HCT116 (cell line): Measurements from ENCODE around the gene NFIA. TPM values are rescaled to one million over a fixed set of nuclear protein-coding genes. Genes with fewer than 3 reads are reported as not detected.
"Not testable (repeated sequence)": the region's sequence is repeated elsewhere in the genome, so short reads cannot be mapped to it uniquely, and the experiment has no call there.

Experiments used
- ATAC-seq: fragments of 200-7000 bp; cut with Tn5 transposase; 2 replicates; pipeline ENCODE4 v1.9.1; 2020; ENCODE audit warnings: mild to moderate bottlenecking, moderate library complexity
- BruUV-seq: library from RNA; stranded (reverse); fragments of 400-500 nt; replicated peaks from 2 replicates; lab custom pipeline; 2021; lab: Mats Ljungman, UMichigan
- CTCF ChIA-PET: fragments of 300-600 bp; sonication (Branson Sonifier 250); formaldehyde crosslinking; loops from one replicate; lab custom pipeline; 2021; ENCODE audit warnings: antibody characterized with exemption; lab: Charles Lee
- POLR2A ChIA-PET: fragments of 300-600, 350-600 bp; sonication (Branson Sonifier 250); formaldehyde crosslinking; loops from one replicate; lab custom pipeline; 2021; ENCODE audit warnings: antibody characterized with exemption; lab: Charles Lee
- RAD21 ChIA-PET, 2 experiments: fragments of 300-600 bp; sonication (Branson Sonifier 250); formaldehyde crosslinking; loops; one replicate each; lab custom pipeline; 2023; ENCODE audit warnings: low total read pairs in 2 of 2; ENCODE audit not compliant: uncharacterized antibody in 2 of 2, unreplicated experiment in 2 of 2, low non-redundant PET in 1 of 2; lab: Charles Lee
- DNase-seq: peaks from one replicate; pipeline ENCODE4 v3.0.0-alpha.2; 2010; ENCODE audit warnings: low read depth, low spot score
- H2AFZ ChIP-seq: fragments of 200-600 bp; shearing (Covaris generic), sonication (generic); 2 replicates; pipeline ENCODE4 v1.6.1; 2017; ENCODE audit warnings: low read depth, mixed run types, mixed read lengths, antibody characterized with exemption, low read length; ENCODE audit not compliant: poor library complexity, severe bottlenecking
- H3K27ac ChIP-seq: 2 replicates; pipeline ENCODE4 v1.5.1; 2012; ENCODE audit warnings: low read depth, low read length
- H3K27me3 ChIP-seq: fragments of 200-600 bp; sonication (generic); 2 replicates; pipeline ENCODE4 v1.6.1; 2016; ENCODE audit warnings: mixed run types, low read length, mixed read lengths; ENCODE audit not compliant: insufficient read depth
- H3K36me3 ChIP-seq, 2 experiments: fragments of 200-500 bp in 1 of 2; fragments of 200-600 bp in 1 of 2; sonication (Bioruptor generic) in 1 of 2; sonication (generic) in 1 of 2; 2 replicates each; pipeline versions ENCODE4 v1.5.1 to v1.6.1; 2014 to 2016; ENCODE audit warnings: low read length in 2 of 2, inconsistent platforms in 1 of 2, mixed read lengths in 1 of 2, mixed run types in 1 of 2; ENCODE audit not compliant: insufficient read depth in 2 of 2, control insufficient read depth in 1 of 2
- H3K4me1 ChIP-seq, 2 experiments: fragments of 200-600 bp in 1 of 2; sonication (generic) in 1 of 2; 2 replicates each; pipeline versions ENCODE4 v1.5.1 to v1.6.1; 2012 to 2017; ENCODE audit warnings: low read length in 2 of 2, inconsistent platforms in 1 of 2, mild to moderate bottlenecking in 1 of 2, mixed read lengths in 1 of 2, mixed run types in 1 of 2, moderate library complexity in 1 of 2; ENCODE audit not compliant: insufficient read depth in 2 of 2, control insufficient read depth in 1 of 2
- H3K4me2 ChIP-seq: fragments of 200-600 bp; sonication (generic); 2 replicates; pipeline ENCODE4 v1.6.1; 2017; ENCODE audit warnings: mixed run types, low read length, mixed read lengths
- H3K4me3 ChIP-seq, 2 experiments: fragments of 200-600 bp in 1 of 2; sonication (generic) in 1 of 2; replicated peaks in 1 of 2; 2 replicates each; pipeline ENCODE4 v1.5.1; 2011 to 2016; ENCODE audit warnings: low read length in 2 of 2, control low read depth in 1 of 2, low read depth in 1 of 2, mild to moderate bottlenecking in 1 of 2, mixed read lengths in 1 of 2, mixed run types in 1 of 2
- H3K79me2 ChIP-seq: fragments of 200-600 bp; sonication (generic); 2 replicates; pipeline ENCODE4 v1.6.1; 2017; ENCODE audit warnings: mild to moderate bottlenecking, mixed run types, low read length, moderate library complexity, mixed read lengths; ENCODE audit not compliant: insufficient read depth
- H3K9ac ChIP-seq: fragments of 200-600 bp; sonication (generic); 2 replicates; pipeline ENCODE4 v1.6.1; 2016; ENCODE audit warnings: low read length, mixed read lengths
- H3K9me2 ChIP-seq: fragments of 200-600 bp; sonication (generic), shearing (Covaris generic); 2 replicates; pipeline ENCODE4 v1.6.1; 2017; ENCODE audit warnings: mixed run types, mild to moderate bottlenecking, moderate library complexity; ENCODE audit not compliant: insufficient read depth
- H3K9me3 ChIP-seq, 2 experiments: fragments of 200-500 bp in 1 of 2; fragments of 200-600 bp in 1 of 2; sonication (Bioruptor generic) in 1 of 2; sonication (generic) in 1 of 2; 2 replicates each; pipeline ENCODE4 v1.6.1; 2014 to 2017; ENCODE audit warnings: low read length in 2 of 2, mixed read lengths in 2 of 2, inconsistent platforms in 1 of 2, low read depth in 1 of 2, mild to moderate bottlenecking in 1 of 2, mixed run types in 1 of 2, moderate library complexity in 1 of 2; ENCODE audit not compliant: control insufficient read depth in 1 of 2, insufficient read depth in 1 of 2
- H4K20me1 ChIP-seq: fragments of 200-600 bp; sonication (generic), shearing (Covaris generic); 2 replicates; pipeline ENCODE4 v1.6.1; 2017; ENCODE audit warnings: mixed run types, mild to moderate bottlenecking, moderate library complexity; ENCODE audit not compliant: insufficient read depth
- EGR1 ChIP-seq: IDR thresholded peaks from 2 replicates; pipeline ENCODE4 v1.6.1; 2012; ENCODE audit warnings: low read depth
- EZH2phosphoT487 ChIP-seq: fragments of 200-600 bp; IDR thresholded peaks from 2 replicates; pipeline ENCODE4 v1.6.1; 2018; ENCODE audit warnings: antibody characterized with exemption, borderline replicate concordance
- intact Hi-C: fragments of 100-400 bp; cut with micrococcal nuclease; formaldehyde crosslinking; loops from 2 replicates; pipeline ENCODE4 v1.10.0; 2022
- total RNA-seq: library from RNA; stranded (reverse); gene quantifications from one replicate; pipeline ENCODE4 v1.2.1, GENCODE V29; 2021; ENCODE audit not compliant: unreplicated experiment
- TF ChIP-seq, protein P1 (sequence below), 3 experiments: fragments of 200-600 bp in 1 of 3; sonication (generic) in 1 of 3; IDR thresholded peaks in 2 of 3; conservative IDR thresholded peaks in 1 of 3; 2 replicates each; pipeline ENCODE4 v1.5.1; 2012 to 2017; ENCODE audit warnings: low read depth in 2 of 3, low read length in 2 of 3, antibody characterized with exemption in 1 of 3, borderline replicate concordance in 1 of 3, control low read depth in 1 of 3, mild to moderate bottlenecking in 1 of 3, mixed read lengths in 1 of 3, mixed run types in 1 of 3, moderate library complexity in 1 of 3; ENCODE audit not compliant: insufficient read depth in 1 of 3
- TF ChIP-seq, protein P2 (sequence below): IDR thresholded peaks from 2 replicates; pipeline ENCODE4 v1.6.1; 2012; ENCODE audit warnings: low read depth

NFIA gene
- total RNA-seq, 1 experiment from 2014 or later, result 17.2 TPM

DNA sequence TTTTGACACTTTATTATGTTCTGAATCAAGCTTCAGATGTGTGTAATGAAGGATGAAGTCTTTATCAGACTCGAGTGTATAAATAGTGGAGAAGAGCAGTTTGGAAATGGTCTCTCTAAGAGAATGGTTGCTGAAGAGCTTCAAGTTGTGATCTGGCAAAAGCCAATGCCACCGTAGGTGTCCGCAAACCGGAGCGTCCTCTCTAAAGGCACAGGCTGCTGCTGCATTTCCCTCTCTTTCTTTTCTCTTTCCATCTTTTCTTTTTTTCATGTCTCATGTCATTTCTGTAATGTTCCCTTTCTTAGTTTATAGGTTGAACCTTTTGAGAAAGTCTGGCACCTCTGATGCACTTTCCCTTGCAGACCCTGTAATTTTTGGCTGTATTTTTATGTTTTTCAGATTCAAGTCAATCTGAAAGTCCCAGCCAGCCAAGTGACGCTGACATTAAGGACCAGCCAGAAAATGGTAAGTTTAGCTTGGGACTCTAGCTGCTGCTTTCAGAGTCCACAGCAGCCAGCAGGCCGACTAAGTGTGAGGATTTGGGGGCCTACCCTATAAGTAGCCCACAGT, 194.8 kb downstream of the NFIA start (continued):
- TF ChIP-seq, protein P1, sequence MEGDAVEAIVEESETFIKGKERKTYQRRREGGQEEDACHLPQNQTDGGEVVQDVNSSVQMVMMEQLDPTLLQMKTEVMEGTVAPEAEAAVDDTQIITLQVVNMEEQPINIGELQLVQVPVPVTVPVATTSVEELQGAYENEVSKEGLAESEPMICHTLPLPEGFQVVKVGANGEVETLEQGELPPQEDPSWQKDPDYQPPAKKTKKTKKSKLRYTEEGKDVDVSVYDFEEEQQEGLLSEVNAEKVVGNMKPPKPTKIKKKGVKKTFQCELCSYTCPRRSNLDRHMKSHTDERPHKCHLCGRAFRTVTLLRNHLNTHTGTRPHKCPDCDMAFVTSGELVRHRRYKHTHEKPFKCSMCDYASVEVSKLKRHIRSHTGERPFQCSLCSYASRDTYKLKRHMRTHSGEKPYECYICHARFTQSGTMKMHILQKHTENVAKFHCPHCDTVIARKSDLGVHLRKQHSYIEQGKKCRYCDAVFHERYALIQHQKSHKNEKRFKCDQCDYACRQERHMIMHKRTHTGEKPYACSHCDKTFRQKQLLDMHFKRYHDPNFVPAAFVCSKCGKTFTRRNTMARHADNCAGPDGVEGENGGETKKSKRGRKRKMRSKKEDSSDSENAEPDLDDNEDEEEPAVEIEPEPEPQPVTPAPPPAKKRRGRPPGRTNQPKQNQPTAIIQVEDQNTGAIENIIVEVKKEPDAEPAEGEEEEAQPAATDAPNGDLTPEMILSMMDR (IDR thresholded peaks at IDR 0.05 in 2 of 3, conservative IDR thresholded peaks at IDR 0.05 in 1 of 3; ENCODE audit: borderline replicate concordance in 1 of 3, insufficient read depth in 1 of 3, low read depth in 2 of 3, low read length in 2 of 3), result no peak
- no peak for TF ChIP-seq EZH2phosphoT487

DNA sequence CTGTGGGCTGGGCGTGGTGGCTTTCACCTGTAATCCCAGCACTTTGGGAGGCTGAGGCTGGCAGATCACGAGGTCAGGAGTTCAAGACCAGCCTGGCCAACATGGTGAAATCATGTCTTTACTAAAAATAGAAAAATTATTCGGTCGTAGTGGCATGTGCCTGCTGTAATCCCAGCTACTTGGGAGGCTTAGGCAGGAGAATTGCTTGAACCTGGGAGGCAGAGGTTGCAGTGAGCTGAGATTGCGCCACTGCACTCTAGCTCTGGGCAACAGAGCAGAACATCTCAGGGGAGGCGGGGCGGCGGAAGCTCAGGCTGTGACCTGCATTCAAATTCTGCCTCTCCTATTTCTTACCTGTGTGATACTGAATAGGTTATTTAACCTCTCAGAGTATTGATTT, 196.1 kb downstream of the NFIA start:
- intact Hi-C loops, BruUV-seq: not testable (repeated sequence)

DNA sequence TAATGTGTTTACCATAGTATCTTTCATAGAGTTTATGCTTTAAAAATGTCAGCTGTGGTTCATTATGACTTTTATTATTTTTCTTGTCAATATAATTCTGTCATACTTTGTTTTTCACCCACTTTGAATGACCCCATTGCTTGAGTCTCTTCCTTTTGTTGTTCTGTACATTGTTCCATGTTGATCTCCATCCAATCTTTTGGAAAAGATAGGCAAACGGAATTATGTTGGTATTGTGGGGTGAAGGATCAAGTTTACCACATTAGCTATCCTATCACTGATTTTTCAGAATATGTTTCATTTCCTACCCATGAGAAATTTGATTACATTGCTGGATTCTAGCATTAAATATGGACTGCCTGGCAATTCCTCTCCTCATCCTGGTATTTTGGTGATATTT, 196.6 kb downstream of the NFIA start:
- H3K9me2 ChIP-seq, result no peaks in the 10 kb centered on the region
- no peak overlapping the region for H3K27ac ChIP-seq
- no peaks in the 10 kb centered on the region for H3K4me1 ChIP-seq
- intact Hi-C loops, result no loop called here
- no peaks in the 10 kb centered on the region for H3K36me3 ChIP-seq
- H3K4me3 ChIP-seq, result no peak overlapping the region
- ATAC-seq, result no peak
- no peak for DNase-seq
- no peak overlapping the region for H3K9ac ChIP-seq
- no TSS peak for BruUV-seq
- no peaks in the 10 kb centered on the region; the same call in 1 of the 2 replicates for H4K20me1 ChIP-seq
- no peak overlapping the region for H3K4me2 ChIP-seq
- ChIA-PET RAD21 (no interaction called here), CTCF (no interaction called here), POLR2A (no interaction called here)
- H3K79me2 ChIP-seq, result no peaks in the 10 kb centered on the region
- no peak for TF ChIP-seq EGR1
- TF ChIP-seq, protein P2, sequence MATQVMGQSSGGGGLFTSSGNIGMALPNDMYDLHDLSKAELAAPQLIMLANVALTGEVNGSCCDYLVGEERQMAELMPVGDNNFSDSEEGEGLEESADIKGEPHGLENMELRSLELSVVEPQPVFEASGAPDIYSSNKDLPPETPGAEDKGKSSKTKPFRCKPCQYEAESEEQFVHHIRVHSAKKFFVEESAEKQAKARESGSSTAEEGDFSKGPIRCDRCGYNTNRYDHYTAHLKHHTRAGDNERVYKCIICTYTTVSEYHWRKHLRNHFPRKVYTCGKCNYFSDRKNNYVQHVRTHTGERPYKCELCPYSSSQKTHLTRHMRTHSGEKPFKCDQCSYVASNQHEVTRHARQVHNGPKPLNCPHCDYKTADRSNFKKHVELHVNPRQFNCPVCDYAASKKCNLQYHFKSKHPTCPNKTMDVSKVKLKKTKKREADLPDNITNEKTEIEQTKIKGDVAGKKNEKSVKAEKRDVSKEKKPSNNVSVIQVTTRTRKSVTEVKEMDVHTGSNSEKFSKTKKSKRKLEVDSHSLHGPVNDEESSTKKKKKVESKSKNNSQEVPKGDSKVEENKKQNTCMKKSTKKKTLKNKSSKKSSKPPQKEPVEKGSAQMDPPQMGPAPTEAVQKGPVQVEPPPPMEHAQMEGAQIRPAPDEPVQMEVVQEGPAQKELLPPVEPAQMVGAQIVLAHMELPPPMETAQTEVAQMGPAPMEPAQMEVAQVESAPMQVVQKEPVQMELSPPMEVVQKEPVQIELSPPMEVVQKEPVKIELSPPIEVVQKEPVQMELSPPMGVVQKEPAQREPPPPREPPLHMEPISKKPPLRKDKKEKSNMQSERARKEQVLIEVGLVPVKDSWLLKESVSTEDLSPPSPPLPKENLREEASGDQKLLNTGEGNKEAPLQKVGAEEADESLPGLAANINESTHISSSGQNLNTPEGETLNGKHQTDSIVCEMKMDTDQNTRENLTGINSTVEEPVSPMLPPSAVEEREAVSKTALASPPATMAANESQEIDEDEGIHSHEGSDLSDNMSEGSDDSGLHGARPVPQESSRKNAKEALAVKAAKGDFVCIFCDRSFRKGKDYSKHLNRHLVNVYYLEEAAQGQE, result no peak
- H3K27me3 ChIP-seq, result no peaks in the 10 kb centered on the region
- H3K9me3 ChIP-seq, result no peaks in the 10 kb centered on the region
- no peak overlapping the region for H2AFZ ChIP-seq

More for the DNA sequence above, 196.1 kb downstream of the NFIA start:
- H3K4me3 ChIP-seq, H3K27ac ChIP-seq, H4K20me1 ChIP-seq, H2AFZ ChIP-seq, H3K27me3 ChIP-seq, H3K79me2 ChIP-seq, H3K36me3 ChIP-seq, POLR2A ChIA-PET, CTCF ChIA-PET, DNase-seq, H3K4me1 ChIP-seq, RAD21 ChIA-PET, H3K9me2 ChIP-seq, ATAC-seq, H3K9ac ChIP-seq, H3K9me3 ChIP-seq, H3K4me2 ChIP-seq: not testable (repeated sequence)
